ENCODE measurements around the gene ACOT11. TPM values are rescaled to one million over a fixed set of nuclear protein-coding genes. Genes with fewer than 3 reads are reported as not detected.
A peak's percentile ranks its signal among the peaks of the same experiment; 100 is the strongest.

The ACOT11 gene
- polyA plus RNA-seq, 1 donor (not counting 4 experiments of a cell fraction or from before 2014, with no cell fraction given): 3.4 TPM

GRCh38 chr1:54499097-54499359 lies 49.0 kb upstream of the ACOT11 start:
- Histone ChIP-seq H3K4me3 (ENCODE audit: control insufficient read depth in 2 of 3, extremely low read depth in 1 of 3, insufficient read depth in 2 of 3, low read depth in 1 of 3, low read length in 3 of 3) (peak overlapping the region; percentile 24 to 59 (median 56)), H3K9me1 (ENCODE audit: control insufficient read depth, extremely low read depth, insufficient read depth, low read length) (no peaks in the 10 kb centered on the region), H3K27ac (ENCODE audit: control insufficient read depth, insufficient read depth, low read length) (no peak overlapping the region), H3K79me2 (ENCODE audit: control insufficient read depth, insufficient read depth, low read length) (no peaks in the 10 kb centered on the region), H4K20me1 (ENCODE audit: control insufficient read depth, extremely low read depth, insufficient read depth, low read length) (no peaks in the 10 kb centered on the region), H3K9ac (ENCODE audit: control insufficient read depth, extremely low read depth, insufficient read depth, low read length) (no peak overlapping the region), H3K4me1 (ENCODE audit: control insufficient read depth, extremely low read depth, insufficient read depth, low read length) (peaks cover 14% of the 10 kb centered on the region), H3K4me2 (ENCODE audit: control insufficient read depth, extremely low read depth, insufficient read depth, low read depth, low read length) (peak overlapping the region; percentile 89), H3K36me3 (ENCODE audit: control insufficient read depth in 2 of 2, extremely low read depth in 1 of 2, insufficient read depth in 2 of 2, low read length in 2 of 2) (no peaks in the 10 kb centered on the region), H2AFZ (ENCODE audit: control insufficient read depth, low read length) (peak overlapping the region; percentile 72), H3K27me3 (ENCODE audit: control insufficient read depth, extremely low read depth, insufficient read depth, low read length) (peaks cover 11% of the 10 kb centered on the region), H3K9me3 (ENCODE audit: control insufficient read depth, low read depth, low read length) (no peaks in the 10 kb centered on the region)
- dilution Hi-C loops (cut with MboI; ENCODE audit: extremely low pct_ligation_motif_present, low sequenced_read_pairs): no loop called here
- DNase-seq (ENCODE audit: low read depth, low spot score): no peak
- FAIRE-seq: no peak
- TF ChIP-seq EZH2 (IDR thresholded peaks at IDR 0.05; ENCODE audit: low read length): no peak
- TF ChIP-seq CTCF (optimal IDR thresholded peaks at IDR 0.05 in 1 of 3, IDR thresholded peaks at IDR 0.05 in 1 of 3, conservative IDR thresholded peaks at IDR 0.05 in 1 of 3; ENCODE audit: extremely low read depth in 1 of 3, insufficient read depth in 2 of 3, low read length in 3 of 3): no peak

GRCh38 chr1:54499360-54500106 lies 48.5 kb upstream of the ACOT11 start:
- no peaks in the 10 kb centered on the region for H3K36me3 ChIP-seq (ENCODE audit: control insufficient read depth in 2 of 2, extremely low read depth in 1 of 2, insufficient read depth in 2 of 2, low read length in 2 of 2)
- TF ChIP-seq CTCF (optimal IDR thresholded peaks at IDR 0.05 in 1 of 3, IDR thresholded peaks at IDR 0.05 in 1 of 3, conservative IDR thresholded peaks at IDR 0.05 in 1 of 3; ENCODE audit: extremely low read depth in 1 of 3, insufficient read depth in 2 of 3, low read length in 3 of 3) (peak in 2 of 3 experiments; percentile 45 to 62), EZH2 (IDR thresholded peaks at IDR 0.05; ENCODE audit: low read length) (no peak)
- peak overlapping the region; percentile 89 for H3K4me2 ChIP-seq (ENCODE audit: control insufficient read depth, extremely low read depth, insufficient read depth, low read depth, low read length)
- no peaks in the 10 kb centered on the region for H3K9me1 ChIP-seq (ENCODE audit: control insufficient read depth, extremely low read depth, insufficient read depth, low read length)
- DNase-seq (ENCODE audit: low read depth, low spot score) (no peak), FAIRE-seq (no peak)
- no peaks in the 10 kb centered on the region for H3K79me2 ChIP-seq (ENCODE audit: control insufficient read depth, insufficient read depth, low read length)
- no peaks in the 10 kb centered on the region for H3K9me3 ChIP-seq (ENCODE audit: control insufficient read depth, low read depth, low read length)
- peaks cover 14% of the 10 kb centered on the region for H3K4me1 ChIP-seq (ENCODE audit: control insufficient read depth, extremely low read depth, insufficient read depth, low read length)
- peak overlapping the region; percentile 81 for H2AFZ ChIP-seq (ENCODE audit: control insufficient read depth, low read length)
- H3K27me3 ChIP-seq (ENCODE audit: control insufficient read depth, extremely low read depth, insufficient read depth, low read length): peaks cover 11% of the 10 kb centered on the region
- H3K27ac ChIP-seq (ENCODE audit: control insufficient read depth, insufficient read depth, low read length): no peak overlapping the region
- no peaks in the 10 kb centered on the region for H4K20me1 ChIP-seq (ENCODE audit: control insufficient read depth, extremely low read depth, insufficient read depth, low read length)
- peak overlapping the region; percentile 24 to 59 (median 56) for H3K4me3 ChIP-seq (ENCODE audit: control insufficient read depth in 2 of 3, extremely low read depth in 1 of 3, insufficient read depth in 2 of 3, low read depth in 1 of 3, low read length in 3 of 3)
- no peak overlapping the region for H3K9ac ChIP-seq (ENCODE audit: control insufficient read depth, extremely low read depth, insufficient read depth, low read length)
- dilution Hi-C loops (cut with MboI; ENCODE audit: extremely low pct_ligation_motif_present, low sequenced_read_pairs): no loop called here
